HG03064 (cell line): ENCODE data around the gene PIGU.
A peak's percentile ranks its signal among the peaks of the same experiment; 100 is the strongest.
"Not testable (repeated sequence)": the region's sequence is repeated elsewhere in the genome, so short reads cannot be mapped to it uniquely, and the experiment has no call there.

Experiments used
- ATAC-seq: cut with Tn5 transposase; IDR thresholded peaks from one replicate; pipeline ENCODE4 v1.9.1; 2021; ENCODE audit warnings: low read depth; ENCODE audit not compliant: unreplicated experiment

Gene PIGU, protein sequence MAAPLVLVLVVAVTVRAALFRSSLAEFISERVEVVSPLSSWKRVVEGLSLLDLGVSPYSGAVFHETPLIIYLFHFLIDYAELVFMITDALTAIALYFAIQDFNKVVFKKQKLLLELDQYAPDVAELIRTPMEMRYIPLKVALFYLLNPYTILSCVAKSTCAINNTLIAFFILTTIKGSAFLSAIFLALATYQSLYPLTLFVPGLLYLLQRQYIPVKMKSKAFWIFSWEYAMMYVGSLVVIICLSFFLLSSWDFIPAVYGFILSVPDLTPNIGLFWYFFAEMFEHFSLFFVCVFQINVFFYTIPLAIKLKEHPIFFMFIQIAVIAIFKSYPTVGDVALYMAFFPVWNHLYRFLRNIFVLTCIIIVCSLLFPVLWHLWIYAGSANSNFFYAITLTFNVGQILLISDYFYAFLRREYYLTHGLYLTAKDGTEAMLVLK

DNA sequence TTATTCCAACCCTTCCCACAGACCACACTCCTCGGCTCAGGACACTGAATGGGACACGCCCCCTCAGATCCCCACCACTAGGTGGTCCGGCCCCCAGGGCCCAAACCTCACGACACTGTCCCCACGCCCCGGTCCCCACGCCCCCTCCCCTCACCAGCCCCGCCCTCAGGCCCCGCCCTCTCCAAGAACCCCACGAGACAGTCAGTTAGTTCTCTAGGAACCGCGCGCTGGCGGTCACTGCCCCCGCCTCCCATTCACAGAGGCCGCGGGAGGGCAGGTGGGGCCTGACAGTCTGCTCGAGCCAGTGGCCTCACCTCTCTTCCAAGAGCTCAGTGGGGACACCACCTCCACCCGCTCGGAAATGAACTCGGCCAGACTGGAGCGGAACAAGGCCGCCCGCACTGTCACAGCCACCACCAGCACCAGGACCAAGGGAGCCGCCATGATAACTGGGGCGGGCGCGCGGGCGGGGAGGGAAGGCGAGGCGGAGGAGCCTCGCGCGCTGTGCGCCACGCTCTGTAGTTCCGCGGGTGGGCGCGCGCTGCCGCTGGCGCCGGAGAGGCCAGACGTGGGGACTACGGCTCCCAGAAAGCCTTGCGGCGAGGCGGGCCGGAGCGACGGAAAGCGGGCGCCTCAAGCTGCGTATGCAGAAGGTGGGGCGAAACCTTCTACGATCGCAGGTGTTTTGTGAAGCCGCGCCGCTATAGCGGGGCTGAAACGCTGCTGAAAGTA lies at the start of gene PIGU:
PIGU (minus strand) TSS at position 451 of the 732 bp plus-strand sequence; CDS start at position 444, 7 bp downstream.
- peak; percentile 88 for ATAC-seq

DNA sequence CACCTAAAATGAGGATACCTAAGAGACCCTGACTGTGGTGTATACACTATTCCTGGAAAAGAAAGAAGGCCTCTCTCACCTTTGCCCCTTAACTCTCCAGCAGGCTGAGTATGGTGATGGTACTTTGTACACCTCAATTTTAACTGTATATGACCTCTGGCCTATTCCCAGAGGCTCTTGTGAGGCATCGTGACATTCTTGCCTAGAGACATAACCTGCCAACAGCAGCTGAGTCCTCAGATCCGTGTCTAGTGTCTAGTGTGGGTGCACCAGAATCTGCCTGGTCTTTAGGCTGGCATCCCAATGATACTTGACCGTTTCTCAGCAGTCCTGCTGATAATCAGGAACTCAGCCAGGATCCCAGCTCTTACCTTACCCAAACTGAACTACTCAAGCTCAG lies 47.3 kb upstream of the PIGU start:
- no peak for ATAC-seq

DNA sequence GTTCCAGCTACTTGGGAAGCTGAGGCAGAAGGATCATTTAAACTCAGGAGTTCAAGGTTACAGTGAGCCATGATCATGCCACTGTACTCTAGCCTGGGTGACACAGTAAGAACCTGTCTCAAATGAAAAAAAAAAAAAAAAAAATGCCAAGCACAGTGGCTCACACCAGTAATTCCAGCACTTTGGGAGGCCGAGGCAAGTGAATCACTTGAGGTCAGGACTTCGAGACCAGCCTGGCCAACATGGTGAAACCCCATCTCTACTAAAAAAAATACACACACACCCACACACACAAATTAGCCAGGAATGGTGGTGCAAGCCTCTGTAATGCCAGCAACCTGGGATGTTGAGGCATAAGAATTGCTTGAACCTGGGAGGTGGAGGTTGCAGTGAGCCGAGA lies 45.7 kb upstream of the PIGU start:
- ATAC-seq = not testable (repeated sequence)

DNA sequence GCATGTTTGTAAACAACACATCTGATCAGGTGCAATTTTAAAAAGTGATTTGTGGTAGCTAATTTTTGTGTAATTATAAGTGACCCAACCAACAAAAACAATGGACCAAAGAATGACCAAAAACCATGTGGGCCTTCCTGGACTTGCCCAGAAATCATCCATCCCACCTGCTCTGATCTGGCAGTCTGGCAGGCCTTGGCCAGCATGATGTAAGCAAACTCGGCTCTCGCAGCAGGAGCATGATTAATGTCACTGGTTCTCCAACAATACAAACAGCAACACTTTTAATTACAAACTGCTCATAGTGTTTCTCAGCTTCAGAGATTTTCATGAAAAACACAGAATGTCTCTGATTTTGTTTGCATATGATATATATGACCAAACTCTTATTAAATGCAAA lies 43.4 kb upstream of the PIGU start:
- no peak for ATAC-seq

DNA sequence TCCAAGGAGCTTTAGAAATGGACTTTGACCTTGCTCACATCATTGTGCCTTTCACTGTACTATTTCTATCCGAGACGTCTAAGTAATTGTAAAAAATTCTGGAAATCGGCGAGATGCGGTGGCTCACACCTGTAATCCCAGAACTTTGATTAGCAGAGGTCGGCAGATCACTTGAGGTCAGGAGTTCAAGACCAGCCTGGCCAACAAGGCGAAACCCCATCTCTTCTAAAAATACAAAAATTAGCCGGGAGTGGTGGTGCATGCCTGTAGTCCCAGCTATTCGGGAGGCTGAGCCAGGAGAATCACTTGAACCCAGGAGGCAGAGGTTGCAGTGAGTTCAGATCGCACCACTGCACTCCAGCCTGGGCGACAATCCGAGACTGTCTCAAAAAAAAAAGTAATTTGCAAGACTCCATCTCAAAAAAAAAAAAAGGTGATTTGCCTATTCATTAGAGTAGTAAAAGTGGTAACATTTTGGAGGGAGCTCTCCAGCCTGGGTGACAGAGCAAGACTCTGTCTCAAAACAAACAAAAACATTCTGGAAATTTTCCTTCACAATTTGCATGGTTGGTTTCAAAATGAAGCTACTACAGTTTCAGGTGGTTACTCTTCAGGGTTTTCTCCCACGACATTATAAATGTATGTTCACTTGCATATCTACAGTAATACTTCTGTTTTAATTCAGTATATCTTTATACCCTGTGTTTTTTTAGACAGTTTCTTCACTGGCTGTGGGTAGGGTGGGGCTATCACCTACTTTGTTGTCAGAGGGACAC lies 42.5 kb upstream of the PIGU start:
- ATAC-seq = peak; percentile 53

DNA sequence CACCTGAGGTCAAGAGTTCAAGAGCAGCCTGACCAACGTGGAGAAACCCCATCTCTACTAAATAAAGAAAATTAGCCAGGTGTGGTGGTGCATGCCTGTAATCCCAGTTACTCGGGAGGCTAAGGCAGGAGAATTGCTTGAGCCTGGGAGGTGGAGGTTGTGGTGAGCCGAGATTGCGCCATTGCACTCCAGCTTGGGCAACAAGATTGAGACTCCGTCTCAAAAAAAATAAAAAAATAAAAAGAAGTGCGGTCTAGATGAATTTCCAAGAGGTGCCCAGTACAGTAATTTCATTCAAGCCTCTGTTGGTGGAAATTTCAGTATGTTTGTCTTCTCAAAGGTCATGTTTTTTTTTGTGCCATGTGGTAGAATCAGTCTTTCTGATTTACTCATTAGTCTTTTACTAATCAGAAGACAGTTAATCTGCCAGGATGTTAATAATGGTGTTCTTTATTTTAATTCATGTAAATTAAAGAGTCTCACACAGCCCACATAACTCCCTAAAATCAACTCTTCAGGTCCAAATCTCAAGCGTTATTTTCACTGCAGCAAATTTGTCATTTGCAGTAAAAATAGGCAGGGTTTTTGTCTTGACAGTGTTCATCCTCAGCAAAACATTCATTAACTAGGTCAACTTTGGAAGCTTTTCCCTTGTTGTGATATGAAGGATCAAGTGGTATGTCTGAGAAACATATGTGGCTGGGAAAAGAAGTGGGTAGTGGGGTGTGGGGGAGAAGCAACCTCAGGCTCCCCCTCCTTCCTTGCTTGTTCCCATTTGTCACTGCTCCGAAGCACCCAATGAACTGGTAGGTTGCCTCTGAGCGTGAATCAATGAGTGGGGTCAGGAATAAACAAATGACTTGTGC lies 40.6 kb upstream of the PIGU start:
- no peak for ATAC-seq

DNA sequence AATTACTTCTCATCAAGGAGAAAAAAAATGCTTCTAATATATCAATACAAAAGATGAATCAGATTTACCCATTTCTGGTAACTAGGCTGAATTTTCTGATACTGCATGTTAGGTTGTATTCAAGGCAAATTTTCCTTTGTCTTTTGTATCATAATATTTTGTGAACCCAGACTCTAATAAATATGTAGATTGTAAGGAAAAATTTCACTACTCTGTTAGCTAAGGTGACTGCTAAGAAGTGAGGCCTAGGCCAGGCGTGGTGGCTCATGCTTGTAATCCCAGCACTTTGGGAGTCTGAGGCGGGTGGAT lies 40.0 kb upstream of the PIGU start:
- ATAC-seq = no peak

DNA sequence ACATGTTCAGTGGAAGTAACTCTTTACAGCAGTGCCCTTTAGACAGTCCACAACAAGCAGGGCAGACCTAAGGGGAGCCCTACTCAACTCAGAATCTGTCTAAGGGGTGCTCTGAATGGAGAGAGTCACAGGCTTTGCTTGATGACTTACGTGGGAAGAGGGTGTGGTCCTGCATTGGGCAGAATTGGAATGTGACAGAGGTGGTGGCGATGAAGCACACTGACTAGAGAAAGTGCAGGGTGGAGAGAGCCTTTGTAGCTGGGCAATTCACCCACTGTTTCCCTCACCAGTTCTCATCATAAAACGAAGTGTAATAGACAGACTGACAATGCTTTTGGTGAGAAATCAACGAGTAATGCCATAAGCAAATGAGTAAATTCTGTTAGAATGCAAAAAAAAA lies 38.5 kb upstream of the PIGU start:
- ATAC-seq = no peak

DNA sequence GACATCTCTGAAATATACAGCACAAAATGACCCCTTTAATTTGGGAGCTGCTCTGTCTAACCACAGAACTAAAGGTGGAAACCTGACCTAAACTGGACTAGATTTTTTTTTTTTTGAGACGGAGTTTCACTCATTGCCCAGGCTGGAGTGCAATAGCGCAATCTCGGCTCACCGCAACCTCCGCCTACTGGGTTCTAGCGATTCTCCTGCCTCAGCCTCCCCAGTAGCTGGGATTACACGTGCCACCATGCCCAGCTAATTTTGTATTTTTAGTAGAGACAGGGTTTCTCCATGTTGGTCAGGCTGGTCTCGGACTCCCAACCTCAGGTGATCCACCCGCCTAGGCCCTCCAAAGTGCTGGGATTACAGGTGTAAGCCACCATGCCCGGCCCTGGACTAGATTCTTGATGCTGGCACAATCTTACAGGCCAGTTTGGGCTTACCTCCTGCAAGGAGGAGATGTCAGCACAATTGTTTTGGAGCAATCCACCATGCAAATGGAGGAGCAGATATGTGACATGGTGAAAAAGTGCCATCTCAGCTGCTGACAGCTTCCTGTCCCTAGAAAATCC lies 37.1 kb upstream of the PIGU start:
- not testable (repeated sequence) for ATAC-seq

DNA sequence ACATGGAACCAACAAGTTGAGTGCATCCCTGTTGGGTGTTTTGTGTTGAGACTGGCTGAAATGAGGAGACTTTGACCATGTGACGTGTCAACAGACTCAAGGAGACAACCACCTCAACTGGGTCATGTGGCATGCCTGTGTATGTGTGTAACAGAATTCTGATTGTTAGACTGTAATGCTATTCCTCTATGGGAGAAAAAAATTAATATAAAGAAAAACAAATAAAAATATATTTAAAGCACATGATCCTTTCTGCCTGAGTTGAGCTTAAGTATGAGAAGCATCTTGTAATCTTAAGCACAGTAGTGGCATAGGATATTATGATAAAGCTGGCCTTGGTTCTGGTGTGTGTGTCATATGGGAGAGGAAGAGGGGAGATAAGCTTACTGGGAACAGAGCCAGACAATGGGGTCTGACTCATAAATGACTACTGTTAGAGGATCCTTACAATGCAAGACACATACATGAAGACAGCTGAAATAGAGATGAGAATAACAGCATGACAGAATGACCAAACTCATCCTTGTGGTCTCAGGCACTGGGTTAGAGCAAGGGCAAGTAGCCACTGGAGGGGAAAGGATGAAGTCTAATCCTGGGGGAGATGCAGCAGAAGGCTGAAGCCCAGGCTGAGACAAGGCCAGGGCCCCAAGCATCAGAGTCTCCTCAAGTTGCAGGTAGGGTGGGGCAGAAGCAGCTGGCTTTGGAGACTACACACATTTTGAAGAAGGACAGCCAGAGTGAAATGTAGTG lies 36.5 kb upstream of the PIGU start:
- ATAC-seq = no peak

DNA sequence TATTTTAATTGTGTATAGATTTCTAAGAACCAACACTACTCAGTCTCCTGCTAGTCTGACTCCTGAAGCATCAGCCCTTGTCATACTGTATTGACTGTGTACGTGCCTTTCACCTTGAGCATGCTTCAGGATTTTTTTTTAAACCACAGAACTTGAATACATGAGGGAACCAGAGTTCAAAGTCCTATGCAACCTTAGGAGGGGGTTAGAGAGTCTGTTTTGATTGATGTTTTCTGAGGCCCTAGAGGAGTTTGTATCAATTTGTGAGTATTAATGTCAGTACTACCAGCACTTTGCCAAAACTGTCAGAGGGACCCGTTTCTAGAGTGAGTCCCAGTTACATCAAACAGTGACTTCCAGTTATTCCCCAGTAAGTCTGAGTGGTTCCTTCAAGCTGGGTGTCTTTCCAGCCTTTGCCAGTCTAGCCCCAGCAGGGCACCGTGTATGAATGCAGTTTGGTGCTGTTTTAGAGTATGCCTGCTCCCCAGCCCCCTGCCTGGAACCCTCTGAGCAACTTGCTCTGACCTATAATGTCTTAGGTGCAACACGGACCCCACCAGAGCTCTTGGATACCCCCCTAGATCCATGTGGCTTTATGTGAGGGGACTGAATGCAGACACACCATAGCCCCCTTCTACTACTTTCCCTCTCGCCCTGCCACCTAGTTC lies 35.8 kb upstream of the PIGU start:
- ATAC-seq = no peak

DNA sequence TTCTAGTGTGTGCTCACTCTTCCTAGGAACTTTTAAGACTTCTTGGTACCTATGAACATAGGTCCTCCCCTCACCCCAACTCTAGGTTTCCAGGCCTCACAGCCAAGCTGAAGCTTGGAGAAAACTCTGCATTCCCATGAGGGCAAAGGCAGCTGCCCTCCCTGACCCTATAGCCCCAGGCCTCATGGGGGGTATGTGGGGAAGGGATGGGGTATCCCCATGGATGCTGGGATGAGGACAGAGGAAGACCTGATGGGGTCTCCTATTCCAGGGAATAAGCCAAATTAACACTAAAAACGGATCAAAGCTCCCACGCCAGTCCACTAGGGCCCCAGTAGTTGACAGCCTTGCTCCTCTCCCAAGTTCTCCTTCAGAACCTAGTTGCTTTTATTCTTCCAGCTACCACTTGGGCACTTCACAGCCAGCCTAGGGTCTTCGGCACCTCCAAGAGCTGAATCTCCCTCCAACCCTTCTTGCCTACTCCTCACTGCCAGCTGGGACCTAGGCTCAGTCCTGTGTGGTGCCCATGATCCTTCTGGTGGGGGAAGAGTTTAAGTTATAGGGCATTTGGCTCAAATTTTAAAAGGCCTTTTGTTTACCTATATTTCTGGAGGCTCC lies 35.0 kb upstream of the PIGU start:
- no peak for ATAC-seq

DNA sequence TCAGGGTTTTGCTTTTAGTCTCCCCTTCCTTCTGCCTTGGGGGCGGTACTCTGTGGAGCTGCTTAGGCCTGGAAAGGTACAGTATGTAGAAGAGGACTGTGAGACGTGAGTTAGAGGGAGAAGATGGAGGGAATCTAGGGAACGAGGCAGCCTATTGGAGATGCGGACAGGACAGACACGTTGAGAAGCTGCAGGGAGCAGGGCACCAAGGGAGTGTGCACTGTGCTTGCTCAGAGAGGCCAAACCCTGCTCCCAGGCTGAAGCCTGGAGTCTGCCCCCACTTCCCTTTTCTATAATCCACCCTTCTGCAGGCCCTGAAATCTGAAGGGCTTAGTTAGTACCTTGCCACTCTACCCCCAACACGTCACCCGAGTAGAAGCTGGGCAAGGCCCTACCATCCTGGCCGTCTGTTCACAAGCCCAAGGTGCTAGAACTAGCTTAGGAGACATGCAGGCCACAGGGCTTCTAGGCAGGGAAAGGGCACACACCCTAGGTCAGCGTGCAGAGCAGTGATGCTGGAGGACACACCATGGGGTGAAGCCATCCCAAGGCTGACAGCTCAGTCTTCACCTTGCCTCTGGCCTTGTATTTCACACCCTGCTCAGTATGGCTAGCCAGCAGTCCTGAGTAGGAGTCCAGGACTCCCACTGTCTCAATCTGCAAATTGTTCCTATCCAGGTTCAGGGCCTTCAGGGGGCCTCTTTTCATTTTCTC lies 34.1 kb upstream of the PIGU start:
- ATAC-seq = no peak

DNA sequence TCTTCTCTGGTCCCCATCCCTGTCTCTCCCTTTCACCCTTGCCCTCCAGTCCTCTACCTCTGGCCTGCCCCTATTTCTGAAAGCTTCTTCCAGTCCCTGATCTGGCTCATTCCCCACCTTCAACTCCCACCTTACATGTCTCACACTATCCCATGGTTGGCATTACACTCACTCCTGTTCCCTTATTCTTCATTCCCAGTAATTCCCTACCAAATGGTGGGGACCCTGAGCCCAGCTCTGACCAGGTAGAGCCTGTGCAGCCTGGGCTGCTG lies 33.6 kb upstream of the PIGU start:
- ATAC-seq = no peak

DNA sequence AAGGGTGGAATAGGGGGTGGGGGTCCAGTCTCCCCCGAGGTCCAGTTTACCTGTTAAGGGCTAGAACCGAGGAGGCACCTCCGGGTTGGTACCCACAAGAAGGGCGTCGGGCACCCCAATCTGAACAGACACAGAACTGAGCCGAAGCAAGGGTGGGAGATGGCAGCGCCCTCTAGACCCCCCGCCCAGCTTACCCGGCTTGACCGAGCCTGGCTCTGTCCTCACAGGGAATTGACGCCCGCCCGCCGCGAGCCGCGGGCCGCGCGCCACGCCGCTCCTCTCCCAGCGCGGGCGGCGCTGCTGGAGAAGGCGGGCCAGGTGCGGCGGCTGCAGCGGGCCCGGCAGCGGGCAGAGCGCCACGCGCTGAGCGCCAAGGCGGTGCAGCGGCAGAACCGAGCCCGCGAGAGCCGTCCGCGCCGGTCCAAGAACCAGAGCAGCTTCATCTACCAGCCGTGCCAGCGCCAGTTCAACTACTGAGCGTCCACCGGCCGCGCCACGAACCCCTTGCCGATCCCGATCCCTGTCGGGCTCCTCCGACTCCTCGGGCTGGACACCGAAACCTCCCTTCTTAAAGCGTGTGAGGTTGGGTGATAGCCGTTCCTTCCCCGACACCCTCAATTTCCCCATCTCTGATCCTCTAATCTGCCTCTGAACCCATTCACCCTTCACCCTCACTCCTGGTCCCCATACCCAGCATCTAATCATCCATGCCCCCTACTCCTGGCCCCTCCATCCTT lies 33.1 kb upstream of the PIGU start:
- no peak for ATAC-seq

DNA sequence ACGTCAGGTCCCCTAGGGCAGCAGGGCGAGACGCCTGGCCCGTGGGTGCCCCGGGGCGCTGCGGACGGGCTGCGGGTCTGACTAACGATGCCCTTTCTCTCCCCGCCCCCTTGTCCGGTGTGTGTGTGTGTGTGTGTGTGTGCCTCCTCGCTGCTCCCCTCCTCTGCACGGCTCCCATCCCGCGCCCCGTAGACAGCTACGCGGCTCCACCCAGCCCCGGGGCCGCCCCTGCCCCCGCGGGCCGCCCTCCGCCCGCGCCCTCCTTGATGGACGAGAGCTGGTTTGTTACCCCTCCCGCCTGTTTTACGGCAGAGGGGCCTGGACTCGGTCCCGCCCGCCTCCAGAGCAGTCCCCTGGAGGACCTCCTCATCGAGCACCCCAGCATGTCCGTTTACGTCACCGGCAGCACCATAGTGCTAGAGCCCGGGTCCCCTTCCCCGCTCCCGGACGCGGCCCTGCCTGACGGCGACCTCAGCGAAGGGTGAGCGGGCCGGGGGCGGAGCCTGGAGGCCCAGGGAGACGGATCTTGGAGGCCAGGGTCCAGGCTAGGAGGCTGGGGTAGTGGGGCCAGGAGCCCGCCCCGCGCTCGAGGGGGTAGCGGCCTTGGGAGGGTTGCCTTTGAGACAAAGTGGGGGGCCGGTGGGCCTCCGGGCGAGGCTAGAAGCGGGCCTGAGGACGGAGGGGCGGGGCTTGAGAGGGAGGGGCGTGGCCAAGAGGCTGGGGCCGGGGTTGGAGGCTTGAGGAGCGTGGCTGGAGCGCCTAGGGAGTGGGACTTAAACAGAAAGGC lies 32.3 kb upstream of the PIGU start:
- no peak for ATAC-seq

DNA sequence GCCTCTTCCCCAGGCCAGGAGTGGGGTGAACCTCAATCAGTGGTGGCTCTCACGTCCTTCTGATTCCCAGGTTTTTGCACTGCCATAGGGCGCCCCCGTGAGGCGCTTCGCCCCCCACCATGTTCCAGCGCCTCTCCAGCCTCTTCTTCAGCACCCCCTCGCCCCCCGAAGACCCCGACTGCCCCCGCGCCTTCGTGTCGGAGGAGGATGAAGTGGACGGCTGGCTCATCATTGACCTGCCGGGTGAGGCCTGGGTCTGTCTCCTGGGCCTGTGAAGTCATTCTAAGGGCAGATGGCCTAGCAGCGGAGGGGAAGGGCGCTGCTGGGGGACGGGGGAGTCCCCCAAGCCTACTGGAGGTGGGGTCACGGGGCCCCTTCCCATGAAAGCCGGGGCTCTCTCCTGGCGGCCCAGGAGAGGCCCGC lies 31.7 kb upstream of the PIGU start:
- ATAC-seq = no peak
